ENCODE results near the gene OLFML2A.

OLFML2A gene

GRCh38 chr9:124760719-124761118 lies 16.2 kb upstream of the OLFML2A start:
- TF ChIP-seq, protein P1, sequence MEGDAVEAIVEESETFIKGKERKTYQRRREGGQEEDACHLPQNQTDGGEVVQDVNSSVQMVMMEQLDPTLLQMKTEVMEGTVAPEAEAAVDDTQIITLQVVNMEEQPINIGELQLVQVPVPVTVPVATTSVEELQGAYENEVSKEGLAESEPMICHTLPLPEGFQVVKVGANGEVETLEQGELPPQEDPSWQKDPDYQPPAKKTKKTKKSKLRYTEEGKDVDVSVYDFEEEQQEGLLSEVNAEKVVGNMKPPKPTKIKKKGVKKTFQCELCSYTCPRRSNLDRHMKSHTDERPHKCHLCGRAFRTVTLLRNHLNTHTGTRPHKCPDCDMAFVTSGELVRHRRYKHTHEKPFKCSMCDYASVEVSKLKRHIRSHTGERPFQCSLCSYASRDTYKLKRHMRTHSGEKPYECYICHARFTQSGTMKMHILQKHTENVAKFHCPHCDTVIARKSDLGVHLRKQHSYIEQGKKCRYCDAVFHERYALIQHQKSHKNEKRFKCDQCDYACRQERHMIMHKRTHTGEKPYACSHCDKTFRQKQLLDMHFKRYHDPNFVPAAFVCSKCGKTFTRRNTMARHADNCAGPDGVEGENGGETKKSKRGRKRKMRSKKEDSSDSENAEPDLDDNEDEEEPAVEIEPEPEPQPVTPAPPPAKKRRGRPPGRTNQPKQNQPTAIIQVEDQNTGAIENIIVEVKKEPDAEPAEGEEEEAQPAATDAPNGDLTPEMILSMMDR (IDR thresholded peaks at IDR 0.05; ENCODE audit: extremely low read depth, missing control alignments) = no peak
- DNase-seq (ENCODE audit: low spot score) = no peak

GRCh38 chr9:124761196-124761595 lies 15.7 kb upstream of the OLFML2A start:
- TF ChIP-seq, protein P1 (IDR thresholded peaks at IDR 0.05; ENCODE audit: extremely low read depth, missing control alignments) = no peak
- no peak for DNase-seq (ENCODE audit: low spot score)

DNA sequence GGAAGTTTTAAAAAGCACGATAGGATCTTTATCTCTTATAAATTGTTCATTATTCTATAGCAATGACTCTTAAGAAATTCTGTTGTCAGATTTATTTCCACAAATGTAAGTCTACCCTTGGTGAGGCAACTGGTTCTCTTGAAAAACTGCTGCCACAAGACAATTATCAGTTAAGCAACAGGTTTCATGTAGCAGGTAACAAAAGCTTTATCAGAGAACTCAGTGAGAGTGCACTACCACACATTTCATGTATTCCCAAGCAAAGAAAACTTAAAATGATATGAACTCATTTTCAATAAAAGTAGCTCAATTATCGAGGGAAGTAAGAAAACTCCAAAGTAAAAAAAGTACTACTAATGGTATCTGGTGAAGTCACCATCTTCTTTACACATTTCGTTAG lies 15.2 kb upstream of the OLFML2A start:
- TF ChIP-seq, protein P1 (IDR thresholded peaks at IDR 0.05; ENCODE audit: extremely low read depth, missing control alignments) = no peak
- no peak for DNase-seq (ENCODE audit: low spot score)

GRCh38 chr9:124762633-124763032 lies 14.3 kb upstream of the OLFML2A start:
- TF ChIP-seq, protein P1 (IDR thresholded peaks at IDR 0.05; ENCODE audit: extremely low read depth, missing control alignments) = no peak
- no peak for DNase-seq (ENCODE audit: low spot score)

- DNase-seq (ENCODE audit: low spot score) = peak; percentile 61
- TF ChIP-seq, protein P1 (IDR thresholded peaks at IDR 0.05; ENCODE audit: extremely low read depth, missing control alignments) = peak; percentile 46
Observed at GRCh38 chr9:124764774-124765438, 12.0 kb upstream of the OLFML2A start.

DNA sequence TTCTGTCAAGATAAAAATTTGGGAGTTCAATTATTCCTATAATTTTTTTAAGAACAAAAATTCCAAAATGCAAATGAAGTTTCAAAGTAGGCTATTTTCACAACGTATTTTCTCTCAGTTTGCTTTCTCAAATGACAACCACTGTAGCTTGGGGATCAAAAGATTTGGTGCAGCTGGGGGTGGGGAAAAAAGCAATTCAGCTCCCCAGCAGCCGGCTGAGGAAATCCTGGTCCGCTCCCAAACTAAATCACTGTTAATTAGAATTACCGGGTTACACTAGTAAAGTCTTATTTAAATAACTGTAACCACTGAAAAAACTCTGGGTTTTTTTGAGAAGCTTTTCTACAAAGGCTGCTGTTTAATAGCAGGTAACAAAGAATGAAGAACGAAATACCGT lies 11.5 kb upstream of the OLFML2A start:
- TF ChIP-seq, protein P1 (IDR thresholded peaks at IDR 0.05; ENCODE audit: extremely low read depth, missing control alignments) = no peak
- DNase-seq (ENCODE audit: low spot score) = no peak

DNA sequence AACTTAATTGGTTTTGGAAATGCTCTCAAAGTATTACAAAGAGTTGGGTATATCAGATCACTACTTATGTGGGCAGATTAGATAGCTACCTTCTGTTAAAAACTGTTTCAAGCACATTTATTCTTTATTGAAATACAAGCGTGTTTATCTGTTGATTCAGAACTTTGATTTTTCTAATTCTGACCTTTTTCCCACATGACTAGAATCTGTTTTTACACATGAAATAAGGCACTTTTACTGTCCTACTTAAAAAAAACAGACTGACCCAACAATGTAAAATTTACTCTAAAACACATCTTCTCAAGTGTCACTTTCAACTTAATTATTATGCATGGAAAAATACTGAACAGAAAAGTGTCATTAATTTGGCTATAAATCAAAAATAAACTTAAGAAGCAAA lies 10.6 kb upstream of the OLFML2A start:
- TF ChIP-seq, protein P1 (IDR thresholded peaks at IDR 0.05; ENCODE audit: extremely low read depth, missing control alignments) = no peak

More for the DNA sequence above, 10.6 kb upstream of the OLFML2A start:
- DNase-seq (ENCODE audit: low spot score) = no peak

Data from GM20000 (cell line).